ENCODE measurements around the gene COQ8B. TPM values are rescaled to one million over a fixed set of nuclear protein-coding genes. Genes with fewer than 3 reads are reported as not detected.

COQ8B gene
- total RNA-seq, 1 experiment from 2014 or later: 62.9 TPM

DNA sequence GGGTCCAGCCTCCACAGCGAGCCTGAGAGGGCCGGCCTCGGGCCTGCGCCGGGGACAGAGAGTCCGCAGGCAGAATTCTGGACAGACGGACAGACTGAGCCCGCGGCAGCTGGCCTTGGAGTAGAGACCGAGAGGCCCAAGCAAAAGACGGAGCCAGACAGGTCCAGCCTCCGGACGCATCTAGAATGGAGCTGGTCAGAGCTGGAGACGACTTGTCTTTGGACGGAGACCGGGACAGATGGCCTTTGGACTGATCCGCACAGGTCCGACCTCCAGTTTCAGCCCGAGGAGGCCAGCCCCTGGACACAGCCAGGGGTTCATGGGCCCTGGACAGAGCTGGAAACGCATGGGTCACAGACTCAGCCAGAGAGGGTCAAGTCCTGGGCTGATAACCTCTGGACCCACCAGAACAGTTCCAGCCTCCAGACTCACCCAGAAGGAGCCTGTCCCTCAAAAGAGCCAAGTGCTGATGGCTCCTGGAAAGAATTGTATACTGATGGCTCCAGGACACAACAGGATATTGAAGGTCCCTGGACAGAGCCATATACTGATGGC is 716 bp upstream of the COQ8B start:
- DNase-seq (ENCODE audit: low spot score) (no peak), ATAC-seq (no peak)
- H3K27me3 Mint-ChIP-seq (ENCODE audit: low read depth): no peaks in the 10 kb centered on the region
- peaks cover 33% of the 10 kb centered on the region for H3K4me1 Mint-ChIP-seq
- ChIA-PET CTCF (interaction anchor here (0.6 to 2.2 kb wide), 11 partner anchors 15 to 487 kb away, joined by 3 to 16 read pairs (median 6); partner anchors contain the start of genes ACTMAP, EGLN2, NUMBL and RAB4B), POLR2A (interaction anchor here (1.0 to 2.2 kb wide), 12 partner anchors 10 to 252 kb away, joined by 3 to 18 read pairs (median 4); partner anchors contain the start of genes ACTMAP, BLVRB, EGLN2 and NUMBL)
- H3K36me3 Mint-ChIP-seq: peaks cover 13% of the 10 kb centered on the region
- H3K9me3 Mint-ChIP-seq: no peaks in the 10 kb centered on the region
- H3K4me3 Mint-ChIP-seq: peak overlapping the region; percentile 91
- no peak for TF ChIP-seq FOXJ3 (CRISPR knock-in tag; IDR thresholded peaks at IDR 0.05; ENCODE audit: borderline replicate concordance)
- TF ChIP-seq, protein P1, sequence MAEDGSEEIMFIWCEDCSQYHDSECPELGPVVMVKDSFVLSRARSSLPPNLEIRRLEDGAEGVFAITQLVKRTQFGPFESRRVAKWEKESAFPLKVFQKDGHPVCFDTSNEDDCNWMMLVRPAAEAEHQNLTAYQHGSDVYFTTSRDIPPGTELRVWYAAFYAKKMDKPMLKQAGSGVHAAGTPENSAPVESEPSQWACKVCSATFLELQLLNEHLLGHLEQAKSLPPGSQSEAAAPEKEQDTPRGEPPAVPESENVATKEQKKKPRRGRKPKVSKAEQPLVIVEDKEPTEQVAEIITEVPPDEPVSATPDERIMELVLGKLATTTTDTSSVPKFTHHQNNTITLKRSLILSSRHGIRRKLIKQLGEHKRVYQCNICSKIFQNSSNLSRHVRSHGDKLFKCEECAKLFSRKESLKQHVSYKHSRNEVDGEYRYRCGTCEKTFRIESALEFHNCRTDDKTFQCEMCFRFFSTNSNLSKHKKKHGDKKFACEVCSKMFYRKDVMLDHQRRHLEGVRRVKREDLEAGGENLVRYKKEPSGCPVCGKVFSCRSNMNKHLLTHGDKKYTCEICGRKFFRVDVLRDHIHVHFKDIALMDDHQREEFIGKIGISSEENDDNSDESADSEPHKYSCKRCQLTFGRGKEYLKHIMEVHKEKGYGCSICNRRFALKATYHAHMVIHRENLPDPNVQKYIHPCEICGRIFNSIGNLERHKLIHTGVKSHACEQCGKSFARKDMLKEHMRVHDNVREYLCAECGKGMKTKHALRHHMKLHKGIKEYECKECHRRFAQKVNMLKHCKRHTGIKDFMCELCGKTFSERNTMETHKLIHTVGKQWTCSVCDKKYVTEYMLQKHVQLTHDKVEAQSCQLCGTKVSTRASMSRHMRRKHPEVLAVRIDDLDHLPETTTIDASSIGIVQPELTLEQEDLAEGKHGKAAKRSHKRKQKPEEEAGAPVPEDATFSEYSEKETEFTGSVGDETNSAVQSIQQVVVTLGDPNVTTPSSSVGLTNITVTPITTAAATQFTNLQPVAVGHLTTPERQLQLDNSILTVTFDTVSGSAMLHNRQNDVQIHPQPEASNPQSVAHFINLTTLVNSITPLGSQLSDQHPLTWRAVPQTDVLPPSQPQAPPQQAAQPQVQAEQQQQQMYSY (CRISPR knock-in tag; IDR thresholded peaks at IDR 0.05): 0 out of 2 replicates have a peak, but pooled peaks have one; percentile 11
- peak overlapping the region; percentile 94 for H3K27ac Mint-ChIP-seq

GRCh38 chr19:40716031-40716481 is 630 bp downstream of the COQ8B start:
- CTCF ChIA-PET: interaction anchor here (0.6 to 2.2 kb wide), 9 partner anchors 14 to 427 kb away, joined by 3 to 16 read pairs (median 7); partner anchors contain the start of genes NUMBL and RAB4B
- H3K36me3 Mint-ChIP-seq: peaks cover 19% of the 10 kb centered on the region
- H3K27ac Mint-ChIP-seq: peak overlapping the region; percentile 99
- H3K4me1 Mint-ChIP-seq: peaks cover 33% of the 10 kb centered on the region
- H3K27me3 Mint-ChIP-seq (ENCODE audit: low read depth): no peaks in the 10 kb centered on the region
- H3K4me3 Mint-ChIP-seq: peak overlapping the region; percentile 98
- DNase-seq (ENCODE audit: low spot score): no peak
- no peaks in the 10 kb centered on the region for H3K9me3 Mint-ChIP-seq
- TF ChIP-seq ZNF396 (CRISPR knock-in tag; IDR thresholded peaks at IDR 0.05; ENCODE audit: borderline replicate concordance): no peak
- TF ChIP-seq HMGXB4 (CRISPR knock-in tag; IDR thresholded peaks at IDR 0.05): no peak
- TF ChIP-seq, protein P1 (CRISPR knock-in tag; IDR thresholded peaks at IDR 0.05): no peak
- TF ChIP-seq PREB (CRISPR knock-in tag; IDR thresholded peaks at IDR 0.05; ENCODE audit: borderline replicate concordance): no peak
- no peak for TF ChIP-seq ZNF138 (CRISPR knock-in tag; conservative IDR thresholded peaks at IDR 0.05)
- no peak for TF ChIP-seq IRF2 (CRISPR knock-in tag; IDR thresholded peaks at IDR 0.05; ENCODE audit: borderline replicate concordance, low read depth)
- no peak for TF ChIP-seq NFYB (CRISPR knock-in tag; conservative IDR thresholded peaks at IDR 0.05; ENCODE audit: low read depth)
- TF ChIP-seq HMGA2 (CRISPR knock-in tag; IDR thresholded peaks at IDR 0.05): no peak
- TF ChIP-seq ZNF281 (CRISPR knock-in tag; IDR thresholded peaks at IDR 0.05): no peak
- TF ChIP-seq CDX4 (CRISPR knock-in tag; IDR thresholded peaks at IDR 0.05; ENCODE audit: borderline replicate concordance): no peak
- TF ChIP-seq ETV6 (CRISPR knock-in tag; IDR thresholded peaks at IDR 0.05): no peak
- TF ChIP-seq ZNF219 (CRISPR knock-in tag; IDR thresholded peaks at IDR 0.05; ENCODE audit: borderline replicate concordance): no peak
- no peak for TF ChIP-seq TCF7 (CRISPR knock-in tag; IDR thresholded peaks at IDR 0.05; ENCODE audit: low read depth)
- ATAC-seq: no peak
- POLR2A ChIA-PET: interaction anchor here (1.4 to 2.2 kb wide), 5 partner anchors 26 to 250 kb away, joined by 4 to 18 read pairs (median 7); partner anchors contain the start of genes ACTMAP, BLVRB, EGLN2 and RAB4B

All from WTC11 (cell line).